GM19455 (cell line): Measurements from ENCODE around the gene HPSE2.
"Not testable (repeated sequence)": the region's sequence is repeated elsewhere in the genome, so short reads cannot be mapped to it uniquely, and the experiment has no call there.

Experiments
- ATAC-seq: cut with Tn5 transposase; IDR thresholded peaks from one replicate; pipeline ENCODE4 v1.9.1; 2021; ENCODE audit not compliant: unreplicated experiment

Gene HPSE2

DNA sequence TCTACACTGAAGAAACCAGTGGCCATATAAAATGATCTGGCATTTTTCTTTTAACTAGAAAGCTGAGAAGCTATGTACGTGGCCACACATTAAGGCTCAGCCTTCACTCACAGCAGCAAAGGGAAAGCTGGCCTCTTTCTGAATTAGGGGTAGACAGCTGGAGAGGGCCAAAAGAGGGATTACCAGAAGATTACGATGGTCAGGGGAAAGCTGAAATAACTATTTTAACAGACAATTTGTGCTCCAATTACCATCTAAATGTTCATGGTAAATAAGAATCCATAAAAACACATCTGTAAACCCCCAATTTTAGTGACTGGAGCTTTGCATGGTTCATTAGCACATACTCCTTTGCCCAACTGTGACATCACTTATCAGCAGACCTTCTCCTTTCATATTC lies 314.3 kb downstream of the HPSE2 start:
- no peak for ATAC-seq

- no peak for ATAC-seq
These were observed 314.8 kb downstream of the HPSE2 start for GRCh38 chr10:98920807-98921206.

GRCh38 chr10:98920360-98920759 lies 315.3 kb downstream of the HPSE2 start:
- no peak for ATAC-seq

GRCh38 chr10:98919899-98920298 lies 315.8 kb downstream of the HPSE2 start:
- no peak for ATAC-seq

- no peak for ATAC-seq
These were observed 317.8 kb downstream of the HPSE2 start for GRCh38 chr10:98917828-98918227.

- ATAC-seq, result no peak
These were observed 319.0 kb downstream of the HPSE2 start for GRCh38 chr10:98916526-98917125.

DNA sequence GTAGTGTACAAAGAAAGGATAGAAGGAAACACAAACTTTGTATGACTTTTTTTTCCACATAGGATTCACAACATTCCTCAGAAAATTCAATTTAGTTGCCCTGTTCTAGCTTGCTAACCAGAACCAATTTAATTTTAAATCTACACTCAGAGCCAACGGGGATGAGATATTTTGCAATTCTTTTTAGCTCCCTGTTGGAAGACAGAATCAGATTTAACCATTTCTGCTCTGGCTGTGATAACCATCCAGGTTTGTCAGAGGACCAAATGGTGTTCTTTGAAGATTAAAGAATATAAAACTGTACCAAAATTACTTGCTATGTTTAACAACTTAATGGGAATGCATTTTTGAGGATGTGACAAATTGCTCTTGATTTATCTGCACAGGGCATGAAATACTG lies 319.7 kb downstream of the HPSE2 start:
- no peak for ATAC-seq

DNA sequence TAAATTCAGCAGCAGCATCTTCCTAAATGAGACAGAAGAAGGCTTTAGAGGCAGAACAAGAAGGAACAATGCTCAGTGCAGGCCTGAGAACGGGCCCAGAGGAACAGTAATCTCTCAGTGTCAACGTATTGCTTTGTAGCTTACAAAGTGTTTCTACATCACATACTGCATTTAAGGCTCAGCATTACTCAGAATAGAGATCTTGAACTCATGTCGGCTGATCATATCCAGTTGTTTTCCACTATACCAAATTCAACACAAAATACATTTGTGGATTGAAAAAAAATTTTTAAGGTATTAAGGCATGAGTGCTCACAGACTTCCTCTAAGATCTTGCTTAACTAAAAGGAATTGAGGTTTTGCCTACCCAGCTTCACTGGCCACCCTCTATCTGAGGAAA lies 325.1 kb downstream of the HPSE2 start:
- ATAC-seq, result no peak

GRCh38 chr10:98910048-98910447 lies 325.6 kb downstream of the HPSE2 start:
- ATAC-seq, result no peak

- ATAC-seq, result no peak
These were observed 326.8 kb downstream of the HPSE2 start for GRCh38 chr10:98908868-98909267.

GRCh38 chr10:98908247-98908646 lies 327.4 kb downstream of the HPSE2 start:
- not testable (repeated sequence) for ATAC-seq

DNA sequence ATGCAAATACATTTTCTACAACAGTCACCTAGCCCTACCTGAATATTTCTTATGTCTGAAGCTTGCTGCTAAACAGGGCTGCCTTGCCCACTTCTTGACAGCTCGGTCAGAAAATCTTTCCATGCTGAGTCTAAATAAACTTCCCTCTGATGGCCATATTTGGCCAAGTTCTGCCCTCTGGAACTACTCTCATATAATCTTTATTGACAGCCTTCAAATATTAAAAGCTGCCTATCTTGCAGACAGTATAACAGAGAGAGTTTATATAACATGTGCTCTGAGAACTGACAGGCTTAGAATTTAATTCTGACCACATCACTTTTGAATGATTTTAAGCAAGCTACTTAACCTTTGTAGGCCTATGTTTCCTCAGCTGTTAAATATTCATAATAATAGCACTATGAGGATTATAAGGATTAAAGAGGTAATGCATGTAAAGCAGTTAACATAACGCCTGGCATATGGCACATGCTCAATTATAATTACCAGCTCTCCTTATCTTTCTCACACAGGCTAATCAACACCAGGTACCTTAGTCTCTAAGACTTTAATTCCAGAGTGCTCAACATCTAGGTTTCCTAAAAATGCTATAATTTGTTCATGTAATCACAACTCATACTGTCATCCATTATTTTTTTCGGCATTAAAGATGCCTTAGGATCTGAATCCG lies 334.1 kb downstream of the HPSE2 start:
- ATAC-seq, result no peak

- ATAC-seq, result no peak
These were observed 336.6 kb downstream of the HPSE2 start for GRCh38 chr10:98899018-98899417.

DNA sequence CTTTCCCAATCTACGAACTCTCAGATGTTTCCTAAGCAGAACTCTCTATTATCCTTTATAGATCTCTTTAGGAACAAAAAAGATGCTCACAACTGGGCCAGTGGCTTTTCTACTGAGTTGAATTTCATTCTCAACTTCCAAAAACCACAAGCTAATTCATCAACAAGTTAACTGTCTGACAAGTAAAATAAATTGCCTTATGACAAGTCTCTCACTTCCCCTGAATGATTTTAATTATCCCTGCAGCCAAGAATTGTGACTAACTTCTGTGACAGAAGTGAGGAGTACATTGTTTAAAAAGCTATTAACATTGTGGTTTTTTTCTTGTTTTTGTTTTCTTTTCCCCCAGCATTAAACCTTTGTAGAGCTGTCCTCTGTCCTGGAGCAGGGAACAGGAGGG lies 343.1 kb downstream of the HPSE2 start:
- no peak for ATAC-seq

- ATAC-seq, result no peak
These were observed 349.0 kb downstream of the HPSE2 start for GRCh38 chr10:98886686-98887085.

DNA sequence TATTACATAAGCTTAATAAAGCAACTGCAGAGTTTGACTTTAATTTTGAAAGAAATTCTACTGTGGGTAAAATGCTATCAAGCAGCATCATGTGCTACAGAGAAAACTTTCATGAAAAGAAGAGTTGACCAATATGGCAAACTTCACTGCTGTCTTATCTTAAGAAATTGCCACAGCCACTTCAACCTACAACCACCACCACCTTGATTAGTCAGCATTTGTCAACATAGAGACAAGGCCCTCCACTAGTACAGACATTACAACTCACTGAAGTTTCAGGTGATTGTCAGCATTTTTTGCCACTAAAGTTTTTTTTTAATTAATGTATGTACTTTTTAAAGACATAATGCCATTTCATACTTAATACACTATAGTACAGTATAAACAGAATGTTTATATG lies 350.3 kb downstream of the HPSE2 start:
- ATAC-seq, result no peak

GRCh38 chr10:98881789-98882188 lies 353.9 kb downstream of the HPSE2 start:
- no peak for ATAC-seq

GRCh38 chr10:98880971-98881370 lies 354.7 kb downstream of the HPSE2 start:
- ATAC-seq, result no peak

GRCh38 chr10:98878921-98879320 lies 356.7 kb downstream of the HPSE2 start:
- no peak for ATAC-seq

GRCh38 chr10:98878418-98878817 lies 357.2 kb downstream of the HPSE2 start:
- no peak for ATAC-seq

DNA sequence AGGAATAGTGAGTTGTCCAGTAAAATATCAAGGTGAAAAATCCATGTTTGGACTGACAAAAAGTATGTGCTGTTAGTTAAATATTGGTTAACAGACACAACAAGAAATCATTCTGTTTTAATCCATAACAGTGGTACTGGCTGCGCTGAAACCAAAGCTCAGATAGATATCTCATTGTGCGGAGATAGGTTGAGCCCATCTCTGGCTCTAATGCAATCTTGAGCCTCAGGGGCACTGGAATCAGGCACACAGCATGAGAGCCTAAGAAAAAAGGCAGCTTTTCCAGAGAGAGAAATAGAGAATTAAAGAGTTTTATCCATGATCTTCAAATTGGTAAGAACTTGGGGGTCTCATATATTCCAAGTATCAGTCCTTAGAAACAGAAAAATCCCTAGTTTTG lies 373.7 kb downstream of the HPSE2 start:
- ATAC-seq, result no peak

DNA sequence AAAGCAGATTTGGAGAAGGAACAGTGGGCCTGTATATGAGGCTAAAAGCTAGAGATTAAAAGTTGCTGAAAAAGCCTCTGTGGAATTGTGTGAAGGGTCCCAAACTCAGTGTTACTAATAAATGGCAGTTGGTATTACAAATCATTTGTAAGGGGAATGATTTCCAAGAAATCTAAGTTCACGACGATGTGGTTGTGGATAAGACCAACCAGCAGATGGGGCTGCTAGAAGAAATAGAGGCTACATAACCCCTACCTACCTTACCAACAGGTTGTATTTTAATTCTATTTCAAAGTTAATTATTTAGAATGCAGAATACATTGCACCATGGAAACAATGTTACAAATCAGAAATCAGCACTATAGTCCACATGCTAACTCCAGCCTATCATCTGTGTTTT lies 377.1 kb downstream of the HPSE2 start:
- no peak for ATAC-seq
